ENCODE measurements around the gene EHHADH. TPM values are rescaled to one million over a fixed set of nuclear protein-coding genes. Genes with fewer than 3 reads are reported as not detected.

EHHADH gene
- total RNA-seq, 2 donors from 2014 or later, result 1.9 to 3.4 TPM

DNA sequence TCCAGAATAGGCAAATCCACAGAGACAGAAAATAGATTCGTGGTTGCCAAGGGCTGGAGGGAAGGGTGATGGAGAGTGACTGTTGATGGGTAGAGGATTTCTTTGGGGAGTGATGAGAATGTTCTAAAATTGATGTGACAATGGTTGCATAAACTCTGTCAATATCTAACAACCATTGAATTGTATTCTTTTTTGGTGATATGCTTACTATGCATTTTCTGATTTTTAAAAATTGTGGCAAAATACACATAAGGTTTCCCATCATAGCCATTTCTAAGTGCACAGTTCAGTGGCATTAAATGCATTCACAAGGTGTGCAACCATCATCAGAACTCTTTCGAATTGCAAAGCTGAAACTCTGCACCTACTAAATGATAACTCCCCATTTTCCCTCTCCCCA, 56.8 kb downstream of the EHHADH start:
- peaks cover 12% of the 10 kb centered on the region for H3K9me3 Mint-ChIP-seq
- H3K36me3 Mint-ChIP-seq (ENCODE audit: low read depth), result peaks cover 6% of the 10 kb centered on the region
- no peak overlapping the region for H3K27ac Mint-ChIP-seq
- H3K4me1 Mint-ChIP-seq, result no peaks in the 10 kb centered on the region
- no peak overlapping the region for H3K4me3 Mint-ChIP-seq
- no peaks in the 10 kb centered on the region for H3K27me3 Mint-ChIP-seq
- ATAC-seq (replicated peaks), result no peak

DNA sequence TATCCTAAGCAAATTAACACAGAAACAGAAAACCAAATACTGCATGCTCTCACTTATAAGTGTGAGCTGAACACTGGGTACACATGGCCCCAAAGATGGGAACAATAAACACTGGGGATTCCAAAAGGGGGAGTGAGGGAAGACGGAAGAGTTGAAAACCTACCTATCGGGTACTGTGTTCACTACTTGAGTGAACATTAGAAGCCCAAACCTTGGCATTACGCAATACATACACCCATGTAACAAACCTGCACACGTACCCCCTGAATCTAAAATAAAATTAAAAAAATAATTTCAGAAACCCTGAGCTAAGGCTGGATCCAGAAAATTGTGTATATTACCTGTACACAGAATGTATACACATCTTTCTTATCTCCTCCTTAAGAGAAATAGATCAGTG, 58.2 kb downstream of the EHHADH start:
- Mint-ChIP-seq H3K27me3 (no peaks in the 10 kb centered on the region), H3K4me3 (no peak overlapping the region), H3K9me3 (peaks cover 12% of the 10 kb centered on the region), H3K4me1 (no peaks in the 10 kb centered on the region), H3K36me3 (ENCODE audit: low read depth) (peaks cover under 1% of the 10 kb centered on the region), H3K27ac (no peak overlapping the region)
- no peak for ATAC-seq (replicated peaks)

DNA sequence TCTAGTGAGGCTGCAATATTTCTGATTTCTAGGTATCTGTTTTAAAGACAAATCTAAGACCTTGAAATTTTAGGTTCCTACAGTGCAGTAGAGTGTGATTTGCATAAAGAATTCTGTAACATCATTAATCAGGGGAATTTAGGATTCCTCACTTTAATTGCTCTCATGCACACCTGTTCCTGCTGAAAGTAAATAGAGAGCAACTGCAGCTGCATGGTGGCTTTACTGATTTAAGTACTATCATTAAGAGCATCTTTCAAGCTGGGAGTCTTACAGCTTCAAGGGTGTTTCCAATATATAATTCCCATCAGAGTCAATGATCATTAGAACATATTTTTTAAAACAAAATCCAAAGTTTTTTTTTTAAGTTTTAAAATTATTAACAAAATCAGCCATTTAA, 65.0 kb downstream of the EHHADH start:
- ATAC-seq (replicated peaks), result no peak
- no peak overlapping the region for H3K4me3 Mint-ChIP-seq

DNA sequence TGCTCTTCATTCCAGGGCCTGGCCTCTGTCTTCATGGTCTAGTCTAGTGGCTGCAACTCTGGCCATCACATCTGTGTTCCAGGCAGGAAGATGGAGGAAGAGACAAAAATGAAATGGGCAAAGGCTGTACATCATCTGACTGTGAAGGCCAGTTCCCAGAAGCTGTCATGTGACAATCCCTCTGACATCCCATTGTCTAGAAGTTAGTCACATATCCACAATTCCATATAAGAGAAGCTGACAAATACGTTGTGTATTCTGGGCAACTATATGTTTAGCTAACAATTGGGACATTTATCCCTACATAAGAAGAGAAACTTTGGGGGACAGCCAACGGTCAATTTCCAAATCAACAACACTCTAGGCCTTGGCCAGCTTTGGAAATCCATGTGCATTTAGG, 66.5 kb downstream of the EHHADH start:
- H3K4me3 Mint-ChIP-seq, result no peak overlapping the region
- no peaks in the 10 kb centered on the region for H3K9me3 Mint-ChIP-seq
- ATAC-seq (replicated peaks), result no peak
- no peaks in the 10 kb centered on the region for H3K36me3 Mint-ChIP-seq (ENCODE audit: low read depth)
- no peak overlapping the region for H3K27ac Mint-ChIP-seq
- no peaks in the 10 kb centered on the region for H3K27me3 Mint-ChIP-seq
- H3K4me1 Mint-ChIP-seq, result no peaks in the 10 kb centered on the region

More for the DNA sequence above, 65.0 kb downstream of the EHHADH start:
- Mint-ChIP-seq H3K4me1 (no peaks in the 10 kb centered on the region), H3K36me3 (ENCODE audit: low read depth) (no peaks in the 10 kb centered on the region), H3K27ac (no peak overlapping the region), H3K27me3 (no peaks in the 10 kb centered on the region), H3K9me3 (peaks cover 3% of the 10 kb centered on the region)

DNA sequence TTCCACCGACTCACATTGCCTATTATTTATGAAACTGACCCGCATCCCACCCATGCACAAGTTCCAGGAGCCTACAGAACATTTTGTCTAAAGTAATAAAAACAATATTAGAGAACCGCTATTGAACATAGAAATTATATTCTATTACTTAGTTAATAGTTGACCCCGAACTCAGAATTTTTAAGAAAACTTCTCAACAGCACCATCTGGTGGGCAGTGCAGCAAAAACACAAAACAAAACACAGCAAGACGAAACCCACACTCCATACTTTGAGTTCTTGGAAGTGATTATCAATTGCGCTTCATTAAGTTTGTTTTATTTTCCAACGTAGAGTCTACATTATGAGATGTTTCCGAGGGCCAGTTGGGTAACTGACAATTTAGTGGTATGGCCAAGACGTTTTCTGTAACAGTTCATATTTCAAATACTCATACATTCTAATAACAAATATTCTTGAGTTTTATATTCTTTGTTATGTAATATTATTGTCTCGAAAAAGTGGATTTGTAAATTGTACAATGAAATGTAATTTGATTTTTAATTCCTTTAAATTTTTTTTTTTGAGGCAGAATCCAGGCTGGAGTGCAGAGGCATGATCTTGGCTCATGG, 77.0 kb downstream of the EHHADH start:
- H3K9me3 Mint-ChIP-seq, result no peaks in the 10 kb centered on the region
- peaks cover 4% of the 10 kb centered on the region for H3K27me3 Mint-ChIP-seq
- H3K36me3 Mint-ChIP-seq (ENCODE audit: low read depth), result no peaks in the 10 kb centered on the region
- H3K4me3 Mint-ChIP-seq, result no peak overlapping the region
- ATAC-seq (replicated peaks), result no peak
- H3K4me1 Mint-ChIP-seq, result no peaks in the 10 kb centered on the region
- H3K27ac Mint-ChIP-seq, result no peak overlapping the region

DNA sequence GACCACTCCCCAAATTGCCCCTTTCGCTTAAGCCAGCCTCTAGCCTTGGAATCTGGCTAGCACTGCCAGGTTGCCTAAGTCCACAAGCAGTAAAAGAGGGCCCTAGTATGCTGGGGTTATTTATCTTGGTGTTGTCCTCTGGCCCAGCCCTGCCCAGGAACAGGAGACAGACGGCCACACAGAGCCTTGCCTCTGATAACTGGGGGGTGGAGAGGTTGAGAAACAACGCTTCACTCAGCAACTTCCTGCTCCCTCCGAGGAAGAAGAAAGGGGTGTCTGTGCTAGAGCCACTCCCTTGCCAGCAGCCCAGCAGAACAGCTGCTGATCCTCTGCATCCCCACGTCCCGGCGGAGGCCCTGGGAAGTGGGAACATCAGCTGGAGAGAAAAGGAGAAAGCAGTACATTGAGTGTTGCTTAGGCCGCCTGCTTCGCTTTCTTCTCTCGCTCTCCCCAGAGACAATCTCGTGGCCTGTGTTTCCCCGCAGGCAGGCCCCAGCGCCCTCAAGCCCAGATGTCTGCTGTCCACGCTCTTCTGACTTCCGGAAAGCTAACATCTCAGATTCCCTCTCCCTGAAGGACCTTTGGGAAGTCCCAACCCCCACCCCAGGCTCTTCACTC, 78.4 kb downstream of the EHHADH start:
- no peak overlapping the region for H3K4me3 Mint-ChIP-seq
- no peaks in the 10 kb centered on the region for H3K9me3 Mint-ChIP-seq
- H3K27me3 Mint-ChIP-seq, result peaks cover 7% of the 10 kb centered on the region
- H3K36me3 Mint-ChIP-seq (ENCODE audit: low read depth), result no peaks in the 10 kb centered on the region
- H3K4me1 Mint-ChIP-seq, result no peaks in the 10 kb centered on the region
- H3K27ac Mint-ChIP-seq, result no peak overlapping the region
- ATAC-seq (replicated peaks), result no peak

DNA sequence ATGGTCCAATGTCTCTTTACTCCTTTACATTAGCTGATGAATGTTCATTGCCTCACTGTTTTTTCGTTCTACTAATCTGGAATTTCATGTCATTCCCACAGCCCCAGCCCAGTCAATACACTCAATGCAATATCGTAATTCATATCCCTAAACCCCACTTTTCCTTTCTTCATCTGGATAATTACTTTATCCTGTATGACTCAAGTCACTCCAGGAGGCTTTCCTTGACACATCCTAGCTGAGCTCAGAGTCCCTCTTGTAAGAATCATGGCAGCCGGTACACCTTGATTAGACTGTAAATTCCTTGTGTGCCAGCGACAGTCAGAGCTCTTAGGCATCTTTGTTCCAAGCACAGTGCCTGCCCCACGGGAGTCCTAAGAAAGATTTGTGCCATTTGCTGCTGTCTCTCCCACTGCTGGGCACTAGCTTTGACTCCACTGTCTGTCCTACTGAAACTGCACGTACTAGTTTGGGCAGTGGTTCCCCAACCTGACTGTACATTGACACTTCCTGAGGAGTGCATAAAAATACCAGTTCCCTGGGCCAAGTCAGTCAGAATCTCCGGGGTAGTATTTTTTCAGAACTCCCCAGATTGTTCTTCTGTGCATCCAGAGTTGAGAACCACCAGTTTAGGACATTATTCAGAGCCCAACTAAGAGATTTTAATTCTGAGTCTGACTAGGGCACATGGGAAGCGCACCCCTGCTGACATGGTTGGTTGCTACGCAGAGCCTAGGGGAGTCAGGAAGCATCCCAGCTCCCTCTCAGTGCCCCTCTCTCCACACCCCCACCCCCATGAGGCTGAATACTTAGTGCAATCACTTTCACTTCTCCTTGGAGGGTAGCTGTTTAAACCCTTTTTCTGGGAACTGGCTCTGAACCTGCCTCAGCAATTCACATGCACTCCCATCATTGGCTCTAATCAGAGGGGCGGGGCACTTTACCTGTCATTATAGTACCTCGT, 81.5 kb downstream of the EHHADH start:
- no peak overlapping the region for H3K27ac Mint-ChIP-seq
- no peaks in the 10 kb centered on the region for H3K4me1 Mint-ChIP-seq
- no peak overlapping the region for H3K4me3 Mint-ChIP-seq
- no peaks in the 10 kb centered on the region for H3K36me3 Mint-ChIP-seq (ENCODE audit: low read depth)
- H3K9me3 Mint-ChIP-seq, result no peaks in the 10 kb centered on the region
- H3K27me3 Mint-ChIP-seq, result peaks cover 11% of the 10 kb centered on the region
- no peak for ATAC-seq (replicated peaks)

DNA sequence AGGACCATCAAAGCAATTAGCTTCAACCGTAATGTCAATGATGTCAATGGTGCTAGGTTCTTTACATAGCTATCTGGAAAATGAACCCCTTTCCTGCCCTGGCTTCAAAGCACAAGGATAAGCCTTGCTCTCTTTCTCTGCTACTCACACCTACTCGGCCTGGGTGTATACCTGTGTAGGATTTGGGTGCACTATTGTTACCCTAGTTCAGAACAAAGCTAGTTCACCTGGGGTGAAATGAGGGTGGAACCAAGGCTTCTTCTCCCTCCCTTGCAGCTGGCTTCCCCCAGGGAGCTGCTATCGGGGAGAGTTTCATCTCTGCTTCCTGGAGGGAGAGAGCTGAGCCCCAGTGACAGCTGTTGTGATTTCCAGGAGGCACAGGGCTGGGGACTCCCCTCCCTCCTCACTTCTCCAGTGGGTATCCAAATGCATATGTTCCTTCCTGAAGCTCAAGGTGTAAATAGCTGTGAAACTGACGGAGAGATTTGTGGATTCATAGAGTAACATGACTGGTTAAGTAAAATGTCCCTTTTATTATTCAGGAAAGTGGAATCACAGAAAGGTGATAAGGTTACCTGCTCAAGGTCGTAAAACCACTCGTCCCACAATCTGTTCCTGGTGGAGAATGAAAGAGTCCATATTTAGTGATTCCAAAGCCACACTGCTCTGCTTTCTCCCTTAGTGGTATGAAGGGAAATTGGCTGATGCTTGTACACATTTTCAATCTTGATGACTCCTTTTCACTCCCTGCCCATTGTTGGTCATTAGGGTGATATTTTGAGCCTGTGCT, 89.2 kb downstream of the EHHADH start:
- peaks cover 23% of the 10 kb centered on the region for H3K27me3 Mint-ChIP-seq
- ATAC-seq (replicated peaks), result no peak
- no peaks in the 10 kb centered on the region for H3K4me1 Mint-ChIP-seq
- no peaks in the 10 kb centered on the region for H3K36me3 Mint-ChIP-seq (ENCODE audit: low read depth)
- H3K27ac Mint-ChIP-seq, result no peak overlapping the region
- no peak overlapping the region for H3K4me3 Mint-ChIP-seq
- no peaks in the 10 kb centered on the region for H3K9me3 Mint-ChIP-seq

DNA sequence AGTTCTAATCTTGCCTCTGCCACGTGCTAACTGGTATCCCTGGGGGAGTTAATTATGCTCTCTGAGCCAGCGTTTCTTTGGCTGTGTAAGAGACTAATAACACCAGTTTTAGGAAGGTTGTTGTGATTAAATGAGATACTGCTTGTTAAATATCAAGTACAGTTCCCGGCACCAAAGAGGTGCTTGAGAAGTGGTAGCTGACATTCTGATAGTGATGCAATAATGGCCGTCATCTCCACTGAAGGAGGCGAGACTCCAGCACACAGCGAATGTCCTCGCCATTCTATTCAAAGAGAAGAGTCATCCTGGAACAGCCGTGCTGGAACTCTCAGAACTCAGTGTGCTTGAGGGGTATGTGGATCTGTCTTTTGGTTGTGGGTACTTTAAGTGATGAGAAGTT, 91.2 kb downstream of the EHHADH start:
- H3K4me1 Mint-ChIP-seq, result no peaks in the 10 kb centered on the region
- H3K27me3 Mint-ChIP-seq, result peaks cover 27% of the 10 kb centered on the region
- H3K9me3 Mint-ChIP-seq, result no peaks in the 10 kb centered on the region
- no peak for ATAC-seq (replicated peaks)
- H3K36me3 Mint-ChIP-seq (ENCODE audit: low read depth), result no peaks in the 10 kb centered on the region
- H3K4me3 Mint-ChIP-seq, result no peak overlapping the region
- no peak overlapping the region for H3K27ac Mint-ChIP-seq

DNA sequence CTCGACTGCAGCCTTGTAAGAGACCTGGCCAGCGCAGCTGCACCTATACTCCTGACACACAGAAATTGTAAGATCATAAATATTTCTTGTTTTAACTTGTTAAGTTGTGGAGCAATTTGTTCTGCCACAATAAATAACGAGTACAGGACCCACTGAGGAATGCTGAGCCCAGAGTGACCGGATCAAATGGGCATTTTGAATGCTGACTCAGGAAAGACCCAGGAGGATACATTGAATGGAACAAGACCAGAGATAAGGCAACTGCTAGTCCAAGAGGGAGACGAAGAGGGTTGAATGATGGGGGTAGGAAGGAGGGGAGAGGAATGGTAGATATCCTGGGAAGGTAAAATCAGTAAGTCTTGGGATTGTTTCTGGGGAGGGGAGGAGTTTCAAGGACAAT, 92.1 kb downstream of the EHHADH start:
- peaks cover 31% of the 10 kb centered on the region for H3K27me3 Mint-ChIP-seq

DNA sequence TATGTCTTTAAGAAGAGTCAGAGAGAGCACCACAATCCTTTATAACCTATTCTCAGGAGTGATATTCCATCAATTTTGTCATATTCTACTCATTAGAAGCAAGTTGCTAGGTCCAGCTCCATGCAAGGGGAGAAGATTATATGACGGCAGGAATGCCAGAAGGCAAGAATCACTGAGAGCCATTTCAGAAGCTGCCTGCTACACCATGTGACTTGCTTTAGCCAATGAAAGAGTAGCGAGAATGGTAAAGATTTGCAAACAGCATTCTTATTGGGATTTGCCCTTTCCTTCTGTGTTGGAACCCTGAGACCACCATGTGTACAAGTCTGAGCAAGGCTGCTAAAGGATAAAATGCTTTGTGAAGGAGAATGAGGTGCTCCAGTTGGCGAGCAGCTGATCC, 96.5 kb downstream of the EHHADH start:
- H3K4me3 Mint-ChIP-seq, result no peak overlapping the region
- no peak for ATAC-seq (replicated peaks)
- H3K9me3 Mint-ChIP-seq, result no peaks in the 10 kb centered on the region
- H3K36me3 Mint-ChIP-seq (ENCODE audit: low read depth), result no peaks in the 10 kb centered on the region
- no peaks in the 10 kb centered on the region for H3K4me1 Mint-ChIP-seq
- no peak overlapping the region for H3K27ac Mint-ChIP-seq
- peaks cover 26% of the 10 kb centered on the region for H3K27me3 Mint-ChIP-seq

More for the DNA sequence above, 92.1 kb downstream of the EHHADH start:
- ATAC-seq (replicated peaks), result no peak
- Mint-ChIP-seq H3K4me1 (no peaks in the 10 kb centered on the region), H3K36me3 (ENCODE audit: low read depth) (no peaks in the 10 kb centered on the region), H3K27ac (no peak overlapping the region), H3K4me3 (no peak overlapping the region), H3K9me3 (no peaks in the 10 kb centered on the region)

DNA sequence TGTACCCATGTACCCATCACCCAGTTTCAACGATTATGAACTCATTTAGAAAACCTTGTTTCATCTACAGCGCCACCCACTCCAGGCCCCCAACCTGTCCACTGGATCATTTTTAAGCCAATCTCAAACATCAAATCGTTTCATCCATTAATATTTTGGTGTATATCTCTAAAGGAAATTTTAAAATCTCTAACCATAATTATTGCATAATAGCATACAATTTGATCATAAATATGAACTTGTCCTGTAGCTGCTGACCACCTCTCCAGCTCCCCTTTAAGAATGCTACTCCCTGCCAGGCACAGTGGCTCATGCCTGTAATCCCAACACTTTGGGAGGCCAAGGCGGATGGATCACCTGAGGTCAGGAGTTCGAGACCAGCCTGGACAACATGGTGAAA, 98.2 kb downstream of the EHHADH start:
- no peak for ATAC-seq (replicated peaks)
- Mint-ChIP-seq H3K27ac (no peak overlapping the region), H3K4me3 (no peak overlapping the region), H3K36me3 (ENCODE audit: low read depth) (no peaks in the 10 kb centered on the region), H3K9me3 (no peaks in the 10 kb centered on the region), H3K4me1 (no peaks in the 10 kb centered on the region), H3K27me3 (peaks cover 30% of the 10 kb centered on the region)

DNA sequence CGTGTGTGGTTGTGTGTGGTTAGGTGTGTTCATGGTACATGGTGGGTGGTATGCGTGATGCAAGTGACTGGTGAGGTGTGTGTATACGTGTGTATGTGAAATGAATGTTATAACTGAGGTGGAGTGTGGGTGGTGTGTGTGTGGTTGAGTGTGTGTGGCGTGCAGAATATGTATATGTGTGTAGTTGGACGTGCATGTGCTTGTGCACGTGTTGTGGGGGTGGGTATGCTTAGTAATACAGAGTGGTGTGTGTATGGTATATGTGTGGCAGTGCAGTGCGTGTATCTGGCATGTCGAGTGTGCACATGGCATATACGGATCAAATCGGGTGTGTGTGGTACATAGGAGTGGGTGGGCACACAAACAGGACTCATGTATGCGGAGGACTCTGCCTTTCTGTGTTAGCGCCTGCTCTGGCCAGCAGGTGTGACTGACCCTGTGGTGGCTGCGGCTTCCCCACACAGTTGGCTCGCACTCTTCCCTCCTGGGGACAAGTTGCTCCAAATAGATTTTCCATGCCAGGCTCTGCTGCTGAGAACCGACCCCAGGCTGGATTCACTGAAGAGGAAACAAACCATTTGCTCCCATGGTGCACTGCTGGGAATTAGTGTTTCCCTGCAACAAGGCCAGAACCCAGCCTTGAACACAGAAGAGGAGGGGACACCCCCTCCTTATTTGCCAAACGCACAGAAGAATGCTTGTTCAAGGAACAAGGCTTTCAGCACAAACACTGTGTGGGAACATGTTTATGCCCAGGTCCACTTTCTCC, 99.8 kb downstream of the EHHADH start:
- Mint-ChIP-seq H3K4me1 (no peaks in the 10 kb centered on the region), H3K27ac (no peak overlapping the region), H3K27me3 (peaks cover 37% of the 10 kb centered on the region), H3K36me3 (ENCODE audit: low read depth) (no peaks in the 10 kb centered on the region), H3K9me3 (no peaks in the 10 kb centered on the region), H3K4me3 (no peak overlapping the region)
- no peak for ATAC-seq (replicated peaks)

Data from activated T-helper 17 cell treated with anti-CD3 and anti-CD28 coated beads, Interleukin-2, amount 50 U/mL, for 72 hours (primary cell).